ENCODE measurements around the gene CCDC57.

DNA sequence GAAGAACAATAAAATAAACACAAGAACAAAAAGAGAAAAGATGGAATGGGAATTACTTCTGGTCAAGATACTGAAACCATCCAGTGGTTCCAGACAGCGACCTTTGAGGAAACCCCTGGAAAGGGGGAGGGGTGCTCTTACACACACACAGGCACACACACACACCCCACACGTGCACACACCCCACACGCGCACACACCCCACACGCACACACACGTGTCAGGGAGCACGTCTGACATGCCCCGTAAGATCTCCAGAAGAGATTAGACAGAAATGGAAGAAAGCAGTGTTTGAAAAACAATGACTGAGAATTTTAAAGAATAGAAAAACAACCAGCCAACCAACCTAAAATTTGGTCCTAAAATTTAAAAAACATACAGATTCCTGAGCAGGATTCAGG, 69.3 kb downstream of the CCDC57 start:
- TF ChIP-seq EZH2 (IDR thresholded peaks at IDR 0.05; ENCODE audit: low read length, unreplicated experiment) = no peak
- TF ChIP-seq, protein P1, sequence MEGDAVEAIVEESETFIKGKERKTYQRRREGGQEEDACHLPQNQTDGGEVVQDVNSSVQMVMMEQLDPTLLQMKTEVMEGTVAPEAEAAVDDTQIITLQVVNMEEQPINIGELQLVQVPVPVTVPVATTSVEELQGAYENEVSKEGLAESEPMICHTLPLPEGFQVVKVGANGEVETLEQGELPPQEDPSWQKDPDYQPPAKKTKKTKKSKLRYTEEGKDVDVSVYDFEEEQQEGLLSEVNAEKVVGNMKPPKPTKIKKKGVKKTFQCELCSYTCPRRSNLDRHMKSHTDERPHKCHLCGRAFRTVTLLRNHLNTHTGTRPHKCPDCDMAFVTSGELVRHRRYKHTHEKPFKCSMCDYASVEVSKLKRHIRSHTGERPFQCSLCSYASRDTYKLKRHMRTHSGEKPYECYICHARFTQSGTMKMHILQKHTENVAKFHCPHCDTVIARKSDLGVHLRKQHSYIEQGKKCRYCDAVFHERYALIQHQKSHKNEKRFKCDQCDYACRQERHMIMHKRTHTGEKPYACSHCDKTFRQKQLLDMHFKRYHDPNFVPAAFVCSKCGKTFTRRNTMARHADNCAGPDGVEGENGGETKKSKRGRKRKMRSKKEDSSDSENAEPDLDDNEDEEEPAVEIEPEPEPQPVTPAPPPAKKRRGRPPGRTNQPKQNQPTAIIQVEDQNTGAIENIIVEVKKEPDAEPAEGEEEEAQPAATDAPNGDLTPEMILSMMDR (conservative IDR thresholded peaks at IDR 0.05; ENCODE audit: low read depth, low read length) = no peak
